ENCODE data around the gene ASS1.

ASS1 gene

GRCh38 chr9:130537346-130538050 lies 92.7 kb downstream of the ASS1 start:
- FAIRE-seq = no peak

- FAIRE-seq = no peak
Measured at GRCh38 chr9:130539420-130540223, 94.9 kb downstream of the ASS1 start.

GRCh38 chr9:130541533-130541932 lies 96.8 kb downstream of the ASS1 start:
- no peak for FAIRE-seq

GRCh38 chr9:130542038-130542437 lies 97.3 kb downstream of the ASS1 start:
- FAIRE-seq = no peak

GRCh38 chr9:130542457-130543228 lies 97.9 kb downstream of the ASS1 start:
- no peak for FAIRE-seq

GRCh38 chr9:130543368-130543767 lies 98.6 kb downstream of the ASS1 start:
- FAIRE-seq = no peak

GRCh38 chr9:130543859-130544258 lies 99.1 kb downstream of the ASS1 start:
- FAIRE-seq = no peak

GRCh38 chr9:130544364-130544763 lies 99.6 kb downstream of the ASS1 start:
- no peak for FAIRE-seq

GRCh38 chr9:130548103-130548502 lies 103.3 kb downstream of the ASS1 start:
- FAIRE-seq = no peak

- no peak for FAIRE-seq
Measured at GRCh38 chr9:130549093-130549735, 104.5 kb downstream of the ASS1 start.
